Loucy (cell line): ENCODE measurements around the gene NID2.

Source experiments
- H2AFZ ChIP-seq: fragments of 200-600 bp; sonication (generic); 2 replicates; pipeline ENCODE4 v1.6.0; 2016; ENCODE audit warnings: antibody characterized with exemption, mild to moderate bottlenecking, low read length, moderate library complexity
- H3F3A ChIP-seq: fragments of 200-600 bp; 2 replicates; pipeline ENCODE4 v1.6.0; 2016; ENCODE audit warnings: antibody characterized with exemption, low read depth, mild to moderate bottlenecking
- H3K27me3 ChIP-seq: fragments of 200-600 bp; sonication (generic); 2 replicates; pipeline ENCODE4 v1.6.1; 2014; ENCODE audit warnings: low read length, mild to moderate bottlenecking; ENCODE audit not compliant: insufficient read depth, poor library complexity, severe bottlenecking
- H3K36me3 ChIP-seq: fragments of 200-600 bp; sonication (generic); 2 replicates; pipeline ENCODE4 v1.6.1; 2016; ENCODE audit warnings: low read length; ENCODE audit not compliant: insufficient read depth
- H3K4me1 ChIP-seq: fragments of 200-600 bp; sonication (generic); 2 replicates; pipeline ENCODE4 v1.5.1; 2014; ENCODE audit warnings: low read length, mild to moderate bottlenecking; ENCODE audit not compliant: insufficient read depth, poor library complexity, severe bottlenecking
- H3K4me2 ChIP-seq: fragments of 200-600 bp; sonication (generic); 2 replicates; pipeline ENCODE4 v1.6.0; 2014; ENCODE audit warnings: antibody characterized with exemption, low read length, low read depth, mild to moderate bottlenecking; ENCODE audit not compliant: poor library complexity, severe bottlenecking
- H3K4me3 ChIP-seq: fragments of 200-600 bp; sonication (generic); 2 replicates; pipeline ENCODE4 v1.5.1; 2014; ENCODE audit warnings: low read length, mild to moderate bottlenecking, mixed read lengths; ENCODE audit not compliant: poor library complexity, severe bottlenecking
- H3K79me2 ChIP-seq: fragments of 200-600 bp; sonication (generic); 2 replicates; pipeline ENCODE4 v1.6.1; 2014; ENCODE audit warnings: low read length; ENCODE audit not compliant: insufficient read depth
- H3K9ac ChIP-seq: fragments of 200-600 bp; sonication (generic); 2 replicates; pipeline ENCODE4 v1.6.0; 2014; ENCODE audit warnings: mild to moderate bottlenecking, low read depth, low read length, moderate library complexity; ENCODE audit not compliant: poor library complexity, severe bottlenecking
- H3K9me2 ChIP-seq: fragments of 200-600 bp; sonication (generic); replicated peaks from 2 replicates; pipeline ENCODE4 v1.6.1; 2016; ENCODE audit warnings: low read depth, low read length, mixed read lengths
- H3K9me3 ChIP-seq: fragments of 200-600 bp; sonication (generic); 2 replicates; pipeline ENCODE4 v1.6.1; 2014; ENCODE audit warnings: mild to moderate bottlenecking, antibody characterized with exemption, low read length, low read depth; ENCODE audit not compliant: insufficient read depth
- H4K20me1 ChIP-seq: fragments of 200-600 bp; sonication (generic); 2 replicates; pipeline ENCODE4 v1.6.0; 2014; ENCODE audit warnings: antibody characterized with exemption, low read length, mild to moderate bottlenecking; ENCODE audit not compliant: insufficient read depth, poor library complexity, severe bottlenecking
- EZH2phosphoT487 ChIP-seq: fragments of 200-600 bp; IDR thresholded peaks from 2 replicates; pipeline ENCODE4 v1.6.1; 2018; ENCODE audit warnings: antibody characterized with exemption, mild to moderate bottlenecking, moderate library complexity, borderline replicate concordance
- TF ChIP-seq, protein P1 (sequence below): fragments of 200-600 bp; sonication (generic); conservative IDR thresholded peaks from 2 replicates; pipeline ENCODE4 v1.5.1; 2014; ENCODE audit warnings: mild to moderate bottlenecking, antibody characterized with exemption, low read length

The NID2 gene

DNA sequence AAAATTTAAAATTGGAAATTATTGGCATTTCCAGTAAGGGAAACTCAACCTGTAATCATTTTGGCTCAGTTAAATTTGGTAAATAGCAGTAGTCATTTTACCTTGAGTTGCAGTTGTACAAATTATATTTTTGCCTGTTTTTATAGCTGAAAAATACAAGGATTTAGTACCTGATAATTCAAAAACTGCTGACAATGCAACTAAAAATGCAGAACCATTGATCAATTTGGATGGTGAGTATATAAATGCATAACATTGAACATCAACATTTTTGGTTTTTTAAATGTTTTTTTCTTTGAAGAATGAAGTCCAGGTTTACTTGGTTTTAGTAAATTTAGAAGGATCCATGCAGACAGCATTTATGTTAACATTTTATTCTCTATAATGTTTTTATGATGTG, 70.5 kb downstream of the NID2 start:
- Histone ChIP-seq H3K4me2 (no peak overlapping the region), H3K4me1 (peaks cover 20% of the 10 kb centered on the region), H3K9ac (peak overlapping the region; percentile 19), H3K79me2 (peaks cover 57% of the 10 kb centered on the region), H2AFZ (no peak overlapping the region), H3K36me3 (peaks cover 94% of the 10 kb centered on the region), H4K20me1 (peaks cover 44% of the 10 kb centered on the region), H3K9me2 (no peaks in the 10 kb centered on the region), H3F3A (0 out of 2 replicates have a peak, but pooled peaks cover 6% of the 10 kb centered on the region), H3K27me3 (no peaks in the 10 kb centered on the region), H3K4me3 (no peak overlapping the region), H3K9me3 (no peaks in the 10 kb centered on the region)
- TF ChIP-seq, protein P1, sequence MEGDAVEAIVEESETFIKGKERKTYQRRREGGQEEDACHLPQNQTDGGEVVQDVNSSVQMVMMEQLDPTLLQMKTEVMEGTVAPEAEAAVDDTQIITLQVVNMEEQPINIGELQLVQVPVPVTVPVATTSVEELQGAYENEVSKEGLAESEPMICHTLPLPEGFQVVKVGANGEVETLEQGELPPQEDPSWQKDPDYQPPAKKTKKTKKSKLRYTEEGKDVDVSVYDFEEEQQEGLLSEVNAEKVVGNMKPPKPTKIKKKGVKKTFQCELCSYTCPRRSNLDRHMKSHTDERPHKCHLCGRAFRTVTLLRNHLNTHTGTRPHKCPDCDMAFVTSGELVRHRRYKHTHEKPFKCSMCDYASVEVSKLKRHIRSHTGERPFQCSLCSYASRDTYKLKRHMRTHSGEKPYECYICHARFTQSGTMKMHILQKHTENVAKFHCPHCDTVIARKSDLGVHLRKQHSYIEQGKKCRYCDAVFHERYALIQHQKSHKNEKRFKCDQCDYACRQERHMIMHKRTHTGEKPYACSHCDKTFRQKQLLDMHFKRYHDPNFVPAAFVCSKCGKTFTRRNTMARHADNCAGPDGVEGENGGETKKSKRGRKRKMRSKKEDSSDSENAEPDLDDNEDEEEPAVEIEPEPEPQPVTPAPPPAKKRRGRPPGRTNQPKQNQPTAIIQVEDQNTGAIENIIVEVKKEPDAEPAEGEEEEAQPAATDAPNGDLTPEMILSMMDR, result no peak
- no peak for TF ChIP-seq EZH2phosphoT487

- TF ChIP-seq, protein P1, result peak; percentile 87
- no peak for TF ChIP-seq EZH2phosphoT487
- Histone ChIP-seq H3K27me3 (no peaks in the 10 kb centered on the region), H3K4me3 (no peak overlapping the region), H3K4me1 (peaks cover 31% of the 10 kb centered on the region), H2AFZ (no peak overlapping the region), H3K36me3 (peaks cover 86% of the 10 kb centered on the region), H3K9me3 (no peaks in the 10 kb centered on the region), H3K9ac (no peak overlapping the region), H4K20me1 (peaks cover 59% of the 10 kb centered on the region), H3K9me2 (no peaks in the 10 kb centered on the region), H3K79me2 (peaks cover 76% of the 10 kb centered on the region), H3K4me2 (peak overlapping the region; percentile 44), H3F3A (0 out of 2 replicates have a peak, but pooled peaks cover 6% of the 10 kb centered on the region)
Measured at GRCh38 chr14:51996148-51996746, 72.6 kb downstream of the NID2 start.

DNA sequence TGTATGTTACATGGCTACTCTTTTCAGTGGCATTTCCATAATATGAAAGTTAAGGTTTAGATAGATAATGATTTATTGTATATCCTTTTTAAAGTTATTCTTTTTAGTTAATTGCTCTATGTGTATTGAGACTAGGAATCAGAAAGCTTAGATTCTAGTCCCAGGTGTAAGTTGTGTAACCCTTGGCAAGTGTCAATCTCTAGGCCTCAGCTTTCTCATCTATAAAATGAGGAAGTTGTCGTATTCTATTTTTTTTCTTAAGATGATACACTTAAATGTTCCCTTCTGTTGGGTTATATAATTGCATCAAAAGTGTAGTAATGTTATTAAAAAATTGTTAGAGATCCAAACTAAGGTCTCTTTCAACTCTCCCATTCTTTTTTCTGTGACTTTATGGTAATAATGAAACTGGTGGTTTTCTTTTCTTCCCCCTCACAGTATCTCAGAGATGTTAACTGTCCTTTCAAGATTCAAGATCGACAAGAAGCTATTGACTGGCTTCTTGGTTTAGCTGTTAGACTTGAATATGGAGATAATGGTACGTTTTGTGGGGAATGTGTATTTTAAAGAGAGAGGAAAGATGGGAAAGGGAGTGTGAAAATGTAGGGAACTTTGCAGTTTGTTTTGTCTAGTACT, 75.5 kb downstream of the NID2 start:
- Histone ChIP-seq H2AFZ (no peak overlapping the region), H3K4me1 (peaks cover 47% of the 10 kb centered on the region), H3K9me3 (no peaks in the 10 kb centered on the region), H4K20me1 (peaks cover 65% of the 10 kb centered on the region), H3K36me3 (peaks cover 58% of the 10 kb centered on the region), H3K9me2 (no peaks in the 10 kb centered on the region), H3K79me2 (peaks cover 87% of the 10 kb centered on the region), H3K4me2 (peak overlapping the region; percentile 80), H3K9ac (peak overlapping the region; percentile 6), H3K4me3 (peak overlapping the region; percentile 52), H3K27me3 (no peaks in the 10 kb centered on the region), H3F3A (0 out of 2 replicates have a peak, but pooled peaks cover 6% of the 10 kb centered on the region)
- TF ChIP-seq, protein P1, result no peak
- no peak for TF ChIP-seq EZH2phosphoT487
